Effector CD8-positive, alpha-beta T cell (primary cell): ENCODE data around the gene SUCNR1.
"Not testable (repeated sequence)": the region's sequence is repeated elsewhere in the genome, so short reads cannot be mapped to it uniquely, and the experiment has no call there.

Source experiments
- DNase-seq: peaks from one replicate; lab custom pipeline; 2025; lab: John Stamatoyannopoulos, UW
- total RNA-seq, 4 experiments: gene quantifications; one replicate each; lab custom pipeline; 2026; lab: John Stamatoyannopoulos, UW

Gene SUCNR1
- 0 to 0.18 (median 0) reads per million in 4 experiments for total RNA-seq

GRCh38 chr3:151873398-151873797 lies at the start of gene SUCNR1:
TSS of gene SUCNR1 (plus strand) at chr3:151873643. CDS start at chr3:151879893, 6,250 bp downstream.
- no peak for DNase-seq

GRCh38 chr3:151827816-151828215 lies 45.6 kb upstream of the SUCNR1 start:
- no peak for DNase-seq

DNA sequence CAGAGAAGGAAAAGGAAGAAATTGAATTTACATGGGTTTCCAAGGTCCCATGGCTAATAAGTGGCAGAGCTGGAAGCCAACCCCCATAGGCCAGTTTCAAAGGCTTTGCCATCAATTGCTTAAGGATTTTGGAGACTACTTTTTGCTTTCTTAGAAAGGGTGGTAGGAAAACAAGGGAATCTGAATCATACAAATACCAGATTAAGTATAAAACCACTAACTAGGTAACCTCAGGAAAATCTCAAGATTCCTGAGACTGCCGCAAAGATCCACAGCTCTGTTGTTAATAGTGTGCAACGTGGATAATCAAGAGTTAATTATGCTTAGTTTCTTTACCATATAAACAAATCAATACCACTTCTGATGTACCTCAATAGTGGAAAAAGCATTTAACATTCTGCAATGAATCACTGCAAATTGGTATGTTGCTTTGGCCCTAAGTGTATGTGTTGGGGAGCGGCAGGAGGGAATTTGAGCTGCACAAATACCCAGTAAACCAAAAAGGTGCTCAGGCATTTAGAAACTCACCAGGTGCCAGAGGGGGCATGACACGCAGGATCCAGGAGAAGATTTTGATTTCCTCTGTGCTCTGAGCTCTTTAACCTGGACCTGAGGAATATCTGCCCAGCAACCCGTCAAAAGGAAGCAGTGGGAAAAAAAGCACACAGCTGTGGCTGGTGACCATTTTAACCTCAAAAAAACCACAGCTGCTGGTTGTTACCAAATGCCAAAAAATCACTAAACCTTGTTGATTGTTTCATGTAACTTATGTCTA lies 37.5 kb upstream of the SUCNR1 start:
- no peak for DNase-seq

DNA sequence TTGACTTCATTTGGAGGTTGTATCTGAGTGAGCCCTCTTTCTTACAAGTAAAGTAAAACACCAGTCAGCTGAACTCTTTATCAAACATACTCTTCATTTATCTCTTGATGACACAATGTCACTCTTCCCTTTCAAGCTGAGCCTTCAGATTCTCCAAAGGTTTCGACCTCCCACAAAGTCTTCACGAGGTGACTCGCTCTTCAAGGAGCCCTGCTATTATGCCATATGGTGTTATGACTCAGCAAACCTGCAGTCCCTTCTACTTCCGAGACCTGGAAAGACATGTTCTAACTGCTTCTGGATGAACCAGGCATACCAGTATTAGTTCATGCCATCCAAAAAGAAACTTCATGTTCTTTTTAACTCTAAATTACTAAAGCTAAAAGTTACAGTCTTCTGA lies 36.4 kb upstream of the SUCNR1 start:
- no peak for DNase-seq

DNA sequence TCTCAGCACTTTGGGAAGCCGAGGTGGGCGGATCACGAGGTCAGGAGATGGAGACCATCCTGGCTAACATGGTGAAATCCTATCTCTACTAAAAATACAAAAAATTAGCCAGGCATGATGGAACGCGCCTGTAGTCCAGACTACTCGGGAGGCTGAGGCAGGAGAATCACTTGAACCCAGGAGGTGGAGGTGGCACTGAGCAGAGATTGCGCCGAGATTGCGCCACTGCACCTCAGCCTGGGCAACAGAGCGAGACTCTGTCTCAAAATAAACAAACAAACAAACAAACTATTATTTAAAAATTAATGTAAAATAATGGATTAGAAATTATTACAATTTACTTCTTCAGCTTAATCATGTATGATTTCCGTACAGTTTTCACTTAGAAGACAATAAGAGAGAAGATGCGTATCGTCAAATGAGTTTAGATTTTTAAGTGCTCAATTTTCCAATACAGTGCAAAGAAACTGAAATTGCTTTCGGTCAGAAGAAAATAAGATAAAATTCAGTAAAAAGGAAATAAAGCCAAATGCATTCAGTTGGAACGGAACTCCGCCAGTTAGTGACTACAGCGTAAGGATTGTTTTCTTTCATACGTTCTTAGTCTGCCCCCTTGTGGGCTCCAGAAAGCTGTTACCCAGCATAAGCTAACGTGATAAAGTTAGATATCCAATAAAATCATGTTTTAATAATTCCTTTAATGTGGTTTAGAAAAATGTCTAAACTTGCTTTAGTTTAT lies 34.7 kb upstream of the SUCNR1 start:
- no peak for DNase-seq

- no peak for DNase-seq
These were observed 34.2 kb upstream of the SUCNR1 start for GRCh38 chr3:151839313-151839631.

GRCh38 chr3:151841801-151842200 lies 31.6 kb upstream of the SUCNR1 start:
- no peak for DNase-seq

DNA sequence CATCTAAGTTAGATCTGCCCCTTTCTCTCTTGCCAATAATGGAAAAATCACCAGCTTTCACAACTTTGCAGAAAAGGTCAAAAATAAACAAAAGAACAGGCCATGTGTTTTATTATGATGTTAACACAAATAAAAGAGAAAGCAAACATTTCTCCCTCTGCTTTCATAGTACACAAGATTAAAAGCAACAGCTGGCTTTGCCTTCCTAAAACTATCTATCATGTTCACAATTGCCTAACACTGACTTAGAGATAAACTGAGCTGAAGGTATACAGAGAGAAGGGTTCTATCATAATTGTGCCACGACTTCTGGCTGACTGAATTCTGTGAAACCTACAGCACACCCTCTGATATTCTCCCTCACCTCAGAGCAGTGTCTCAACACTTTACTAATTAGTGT lies 30.2 kb upstream of the SUCNR1 start:
- no peak for DNase-seq

DNA sequence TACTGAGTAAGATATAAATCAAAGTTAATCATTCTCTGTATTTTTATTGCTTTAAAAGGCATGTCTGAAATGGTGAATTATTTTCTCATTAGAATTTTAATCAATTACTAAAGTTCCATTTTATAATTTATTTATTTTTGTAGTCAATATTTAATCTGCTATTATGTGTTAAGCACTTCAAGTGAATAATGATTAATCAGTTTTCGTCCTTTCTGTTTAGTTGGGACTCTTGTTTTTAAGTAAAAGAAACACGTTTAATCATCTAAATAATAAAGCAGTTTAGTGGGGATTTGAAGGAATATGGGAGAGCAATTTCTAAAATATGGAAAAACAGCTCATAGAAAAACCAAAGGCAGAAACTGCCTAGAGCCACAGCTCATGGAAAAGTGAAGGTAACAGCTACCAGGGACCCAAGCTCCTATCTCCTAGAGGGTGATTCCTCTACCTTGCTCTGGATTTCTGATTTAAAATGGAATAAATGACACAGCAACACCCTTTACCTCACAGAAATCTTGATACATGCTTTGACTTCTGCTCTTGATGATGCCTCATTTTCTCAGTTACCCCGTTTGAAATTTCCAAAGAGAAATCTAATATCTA lies 28.0 kb upstream of the SUCNR1 start:
- DNase-seq = no peak

- not testable (repeated sequence) for DNase-seq
These were observed 23.4 kb upstream of the SUCNR1 start for GRCh38 chr3:151850065-151850464.

DNA sequence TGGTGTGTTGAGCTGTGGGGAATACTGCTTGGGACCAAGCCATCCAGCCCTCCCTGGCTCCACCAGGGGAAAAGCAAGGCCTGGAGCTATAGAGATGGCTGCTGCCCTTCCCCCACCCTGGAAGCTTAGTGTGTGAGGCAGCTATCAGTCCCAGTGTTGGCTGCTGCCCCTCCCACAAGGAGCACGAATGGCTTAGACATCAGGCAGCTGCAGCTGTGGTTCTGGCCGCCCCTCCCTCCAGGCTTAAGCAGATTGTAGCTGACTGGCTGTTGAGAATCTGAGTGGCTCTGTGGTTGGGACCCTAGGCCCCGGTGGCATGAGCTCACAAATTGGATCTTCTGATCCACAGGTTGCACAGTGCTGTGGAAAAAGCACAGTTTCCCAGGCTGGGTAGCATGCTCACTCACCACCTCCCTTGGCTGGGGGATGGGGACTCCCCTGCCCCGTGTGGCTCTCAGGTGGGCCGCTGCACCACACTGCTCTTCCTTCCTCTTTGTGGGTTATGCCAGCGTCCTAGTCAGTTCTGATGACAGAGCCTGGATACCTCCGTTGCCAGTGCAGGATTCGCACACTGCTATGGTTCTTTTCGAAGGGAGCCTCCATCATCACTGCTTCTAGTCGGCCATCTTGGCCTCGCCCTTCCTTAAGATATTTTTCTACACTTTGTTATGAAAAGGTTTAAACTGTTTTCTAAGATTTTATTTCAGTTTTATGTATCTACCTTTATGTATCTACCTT lies 21.2 kb upstream of the SUCNR1 start:
- no peak for DNase-seq

GRCh38 chr3:151856118-151856517 lies 17.3 kb upstream of the SUCNR1 start:
- DNase-seq = no peak

GRCh38 chr3:151856641-151857040 lies 16.8 kb upstream of the SUCNR1 start:
- DNase-seq = no peak

GRCh38 chr3:151859233-151859673 lies 14.2 kb upstream of the SUCNR1 start:
- DNase-seq = no peak

GRCh38 chr3:151859905-151860304 lies 13.5 kb upstream of the SUCNR1 start:
- no peak for DNase-seq

- no peak for DNase-seq
These were observed 9.8 kb upstream of the SUCNR1 start for GRCh38 chr3:151863611-151864010.

- DNase-seq = no peak
These were observed 8.9 kb upstream of the SUCNR1 start for GRCh38 chr3:151864423-151865101.

DNA sequence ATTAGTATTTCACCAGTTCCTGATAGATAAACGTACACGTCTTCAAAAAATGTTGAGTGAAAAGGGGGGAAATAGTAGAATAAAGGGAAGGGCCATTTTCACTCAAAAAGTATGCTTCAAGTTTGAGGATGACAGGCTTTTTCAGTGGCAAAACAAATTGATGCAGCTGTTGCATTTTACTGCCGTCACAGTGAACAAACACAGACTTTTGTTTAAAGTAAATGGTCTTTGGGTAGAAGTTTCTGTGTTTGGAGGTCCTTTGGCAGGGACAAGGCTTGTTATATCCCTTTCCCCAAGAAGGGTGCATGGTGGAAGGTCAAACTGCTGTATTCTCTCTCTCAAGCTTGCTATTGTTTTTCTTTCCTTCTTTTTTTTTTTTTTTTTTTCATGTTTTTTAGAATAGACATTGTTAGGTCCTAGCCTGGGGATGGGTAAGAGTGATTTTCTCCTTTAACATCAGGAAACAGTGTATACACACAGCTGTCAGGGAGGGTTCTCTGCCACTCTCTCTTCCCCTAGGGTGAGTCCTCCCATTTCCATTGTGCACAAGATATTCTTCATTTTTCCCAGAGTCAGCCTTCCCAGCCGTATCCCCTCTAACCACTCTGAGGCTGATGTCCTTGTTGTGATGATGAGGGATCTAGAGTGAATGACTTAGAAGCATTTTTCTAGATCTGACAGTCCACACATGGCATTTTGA lies 6.6 kb upstream of the SUCNR1 start:
- no peak for DNase-seq

DNA sequence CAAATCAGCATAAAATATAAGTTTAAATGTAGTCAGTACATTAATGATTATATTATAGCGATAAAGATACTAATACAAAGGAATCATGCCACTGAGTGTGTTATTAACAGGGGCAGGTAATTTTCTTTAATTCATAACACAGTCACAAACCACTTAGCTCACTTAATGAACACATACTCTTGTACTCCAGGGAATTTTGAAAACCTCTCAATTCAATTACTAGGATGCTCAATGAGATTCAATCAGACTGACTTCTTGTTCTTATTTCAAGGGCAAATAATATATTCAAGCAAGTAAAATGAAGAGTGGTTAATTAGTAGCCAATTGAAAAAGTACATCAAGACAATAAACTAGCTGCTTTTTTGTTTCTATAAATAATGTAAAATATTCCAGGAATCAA lies 5.8 kb upstream of the SUCNR1 start:
- no peak for DNase-seq

GRCh38 chr3:151869181-151869580 lies 4.3 kb upstream of the SUCNR1 start:
- DNase-seq = no peak
